ENCODE results near the gene IQGAP2.
"Not testable (repeated sequence)": the region's sequence is repeated elsewhere in the genome, so short reads cannot be mapped to it uniquely, and the experiment has no call there.

The IQGAP2 gene

GRCh38 chr5:76674330-76675066 is 271.4 kb downstream of the IQGAP2 start:
- intact Hi-C loops (cut with DNase I), result no loop called here
- DNase-seq, result no peak

GRCh38 chr5:76675364-76675763 is 272.3 kb downstream of the IQGAP2 start:
- no peak for DNase-seq
- intact Hi-C loops (cut with DNase I), result no loop called here

- intact Hi-C loops (cut with DNase I), result no loop called here
- DNase-seq, result no peak
Observed at GRCh38 chr5:76677849-76678472, 274.9 kb downstream of the IQGAP2 start.

GRCh38 chr5:76679231-76679630 is 276.1 kb downstream of the IQGAP2 start:
- intact Hi-C loops (cut with DNase I), result no loop called here
- DNase-seq, result no peak

- not testable (repeated sequence) for DNase-seq
Observed at GRCh38 chr5:76680826-76681225, 277.7 kb downstream of the IQGAP2 start.

GRCh38 chr5:76681287-76681686 is 278.2 kb downstream of the IQGAP2 start:
- intact Hi-C loops (cut with DNase I), result no loop called here
- DNase-seq, result no peak

More at GRCh38 chr5:76680826-76681225, 277.7 kb downstream of the IQGAP2 start:
- intact Hi-C loops (cut with DNase I), result not testable (repeated sequence)

GRCh38 chr5:76682387-76682786 is 279.3 kb downstream of the IQGAP2 start:
- DNase-seq, result no peak
- intact Hi-C loops (cut with DNase I), result no loop called here

- intact Hi-C loops (cut with DNase I), result no loop called here
- no peak for DNase-seq
Observed at GRCh38 chr5:76683816-76684731, 281.0 kb downstream of the IQGAP2 start.

- intact Hi-C loops (cut with DNase I), result no loop called here
- DNase-seq, result no peak
Observed at GRCh38 chr5:76684756-76685519, 281.9 kb downstream of the IQGAP2 start.

GRCh38 chr5:76685704-76686103 is 282.6 kb downstream of the IQGAP2 start:
- DNase-seq, result no peak
- intact Hi-C loops (cut with DNase I), result no loop called here

GRCh38 chr5:76688212-76688611 is 285.1 kb downstream of the IQGAP2 start:
- intact Hi-C loops (cut with DNase I), result no loop called here
- DNase-seq, result no peak

GRCh38 chr5:76688836-76689235 is 285.8 kb downstream of the IQGAP2 start:
- intact Hi-C loops (cut with DNase I), result no loop called here
- DNase-seq, result no peak

GRCh38 chr5:76689321-76690036 is 286.4 kb downstream of the IQGAP2 start:
- DNase-seq, result no peak
- intact Hi-C loops (cut with DNase I), result no loop called here

- intact Hi-C loops (cut with DNase I), result no loop called here
- DNase-seq, result no peak
Observed at GRCh38 chr5:76690037-76690679, 287.1 kb downstream of the IQGAP2 start.

GRCh38 chr5:76690704-76691466 is 287.8 kb downstream of the IQGAP2 start:
- intact Hi-C loops (cut with DNase I), result no loop called here

GRCh38 chr5:76691467-76692273 is 288.6 kb downstream of the IQGAP2 start:
- no peak for DNase-seq
- intact Hi-C loops (cut with DNase I), result no loop called here

More at GRCh38 chr5:76690704-76691466, 287.8 kb downstream of the IQGAP2 start:
- DNase-seq, result no peak

GRCh38 chr5:76692274-76692540 is 289.1 kb downstream of the IQGAP2 start:
- intact Hi-C loops (cut with DNase I), result no loop called here
- DNase-seq, result no peak

- intact Hi-C loops (cut with DNase I), result no loop called here
- DNase-seq, result no peak
Observed at GRCh38 chr5:76692651-76693050, 289.6 kb downstream of the IQGAP2 start.

All from posterior cingulate gyrus (tissue), 11 donors.